HepG2 (cell line): Measurements from ENCODE around the gene SLC25A47. TPM values are rescaled to one million over a fixed set of nuclear protein-coding genes. Genes with fewer than 3 reads are reported as not detected.

Experiments
- ATAC-seq: fragments of 200-7000 bp; cut with Tn5 transposase; 3 replicates; pipeline ENCODE4 v1.9.1; 2020; ENCODE audit warnings: mild to moderate bottlenecking, moderate library complexity
- BruUV-seq: library from RNA; stranded (reverse); fragments of 400-500 nt; replicated peaks from 2 replicates; lab custom pipeline; 2021; lab: Mats Ljungman, UMichigan
- CTCF ChIA-PET: fragments of 300-600 bp; formaldehyde crosslinking; extraction: SDS; loops from one replicate; lab custom pipeline; 2021; ENCODE audit warnings: low total read pairs, inconsistent platforms, low intra/inter-chr PET ratio; lab: Yijun Ruan, JAX
- POLR2A ChIA-PET: fragments of 350-600 bp; sonication (Branson Sonifier 250); formaldehyde crosslinking; loops from one replicate; lab custom pipeline; 2020; ENCODE audit warnings: antibody characterized with exemption, inconsistent platforms; lab: Yijun Ruan, JAX
- DNase-seq: peaks from one replicate; pipeline ENCODE4 v3.0.0-alpha.2; 2015; ENCODE audit warnings: low spot score
- FAIRE-seq: peaks from 3 replicates; lab custom pipeline; 2011; peaks lifted over from hg19 to GRCh38; lab: Jason Lieb, UNC
- H2AFZ ChIP-seq: one replicate; pipeline ENCODE4 v1.6.1; 2011; ENCODE audit warnings: low read length, inconsistent platforms
- H3K27ac ChIP-seq: fragments of 300-600 bp; 3 replicates; pipeline ENCODE4 v1.8.0; 2011; ENCODE audit warnings: mixed run types, mild to moderate bottlenecking, mixed read lengths, low read length, inconsistent platforms; ENCODE audit not compliant: insufficient read depth; ENCODE audit errors: extremely low read length
- H3K27me3 ChIP-seq, 2 experiments: fragments of 200-600 bp in 1 of 2; 2 replicates in 1 of 2; 3 replicates in 1 of 2; pipeline versions ENCODE4 v1.6.0 to v1.8.0; 2011; ENCODE audit warnings: low read length in 2 of 2, mild to moderate bottlenecking in 2 of 2, moderate library complexity in 2 of 2, inconsistent platforms in 1 of 2; ENCODE audit not compliant: insufficient read depth in 2 of 2, control insufficient read depth in 1 of 2
- H3K36me3 ChIP-seq, 2 experiments: fragments of 200-600 bp in 1 of 2; replicated peaks in 1 of 2; 2 replicates in 1 of 2; 3 replicates in 1 of 2; pipeline versions ENCODE4 v1.5.1 to v1.8.0; 2011; ENCODE audit warnings: low read length in 2 of 2, inconsistent platforms in 1 of 2; ENCODE audit not compliant: insufficient read depth in 2 of 2, control insufficient read depth in 1 of 2
- H3K4me1 ChIP-seq: 2 replicates; pipeline ENCODE4 v1.5.1; 2012; ENCODE audit warnings: low read length, inconsistent platforms; ENCODE audit not compliant: insufficient read depth
- H3K4me2 ChIP-seq: 2 replicates; pipeline ENCODE4 v1.6.0; 2011; ENCODE audit warnings: low read depth, low read length, inconsistent platforms
- H3K4me3 ChIP-seq, 3 experiments: fragments of 200-600 bp in 1 of 3; sonication (generic), shearing (Covaris generic) in 1 of 3; replicated peaks in 1 of 3; 2 replicates each; pipeline ENCODE4 v1.5.1; 2011 to 2016; ENCODE audit warnings: low read length in 3 of 3, inconsistent platforms in 2 of 3, low read depth in 2 of 3, mild to moderate bottlenecking in 2 of 3, control low read depth in 1 of 3, mixed read lengths in 1 of 3; ENCODE audit not compliant: insufficient read depth in 1 of 3
- H3K79me2 ChIP-seq: one replicate; pipeline ENCODE4 v1.6.1; 2011; ENCODE audit warnings: low read length, inconsistent platforms; ENCODE audit not compliant: insufficient read depth
- H3K9ac ChIP-seq: 2 replicates; pipeline ENCODE4 v1.6.0; 2011; ENCODE audit warnings: mild to moderate bottlenecking, low read depth, low read length, inconsistent platforms; ENCODE audit not compliant: insufficient read depth
- H3K9me3 ChIP-seq: 2 replicates; pipeline ENCODE4 v1.5.1; 2012; ENCODE audit warnings: mild to moderate bottlenecking, low read length
- H4K20me1 ChIP-seq: 2 replicates; pipeline ENCODE4 v1.6.0; 2011; ENCODE audit warnings: inconsistent platforms, mild to moderate bottlenecking, low read length, moderate library complexity; ENCODE audit not compliant: insufficient read depth
- ELF3 ChIP-seq: IDR thresholded peaks from 2 replicates; pipeline ENCODE4 v1.6.1; 2016; ENCODE audit warnings: missing genetic modification reagents, missing compliant biosample characterization
- ETV6 ChIP-seq: sonication (generic); formaldehyde crosslinking; conservative IDR thresholded peaks from 2 replicates; pipeline ENCODE4 v1.4.0; 2020; ENCODE audit warnings: missing genetic modification reagents
- KAT2B ChIP-seq: fragments of 150-350 bp; IDR thresholded peaks from 2 replicates; pipeline ENCODE4 v1.6.1; 2014; ENCODE audit warnings: low read depth, low read length, borderline replicate concordance
- NPAS2 ChIP-seq: sonication (generic); formaldehyde crosslinking; IDR thresholded peaks from 2 replicates; pipeline ENCODE4 v1.8.0; 2022; ENCODE audit warnings: mild to moderate bottlenecking, missing genetic modification reagents, borderline replicate concordance
- PHB2 ChIP-seq: fragments of 450-650 bp; IDR thresholded peaks from 2 replicates; pipeline ENCODE4 v1.6.1; 2018; ENCODE audit not compliant: partially characterized antibody
- ZBTB42 ChIP-seq: sonication (generic); formaldehyde crosslinking; IDR thresholded peaks from 2 replicates; pipeline ENCODE4 v1.5.0; 2020; ENCODE audit warnings: mild to moderate bottlenecking, missing genetic modification reagents
- ZNF362 ChIP-seq: sonication (generic); formaldehyde crosslinking; IDR thresholded peaks from 2 replicates; pipeline ENCODE4 v1.4.0; 2020; ENCODE audit warnings: missing genetic modification reagents, mild to moderate bottlenecking, borderline replicate concordance
- ZNF451 ChIP-seq: sonication (generic); formaldehyde crosslinking; IDR thresholded peaks from 2 replicates; pipeline ENCODE4 v1.5.0; 2020; ENCODE audit warnings: mild to moderate bottlenecking, missing genetic modification reagents
- WGBS: methylation state at CpG from one replicate; pipeline ENCODE4 v1.1.6; 2017; ENCODE audit warnings: low lambda C conversion rate; 5-methylcytosine and 5-hydroxymethylcytosine counted together
- in situ Hi-C: cut with HindIII; loops from 2 replicates; pipeline ENCODE4 v1.10.0; 2017; ENCODE audit warnings: low pct_unique_long_range_greater_than_20kb; ENCODE audit not compliant: extremely low pct_ligation_motif_present
- intact Hi-C: fragments of 100-400 bp; cut with micrococcal nuclease; formaldehyde crosslinking; loops from one replicate; pipeline ENCODE4 v1.10.0; 2022; ENCODE audit not compliant: unreplicated experiment
- polyA plus RNA-seq, 8 experiments: library from polyadenylated mRNA; depleted of rRNA in 3 of 8; stranded (reverse) in 7 of 8; unstranded in 1 of 8; fragments of >200 nt; fragmentation: Illumina TruSeq in 4 of 8; extraction: Trizol in 4 of 8; gene quantifications; 2 replicates each; pipeline versions ENCODE4 v1.2.1 to v1.2.3, GENCODE V29; 2011 to 2016; ENCODE audit warnings: low read depth in 4 of 8, missing spikeins in 1 of 8, mixed read lengths in 1 of 8; ENCODE audit not compliant: insufficient read depth in 1 of 8
- total RNA-seq, 5 experiments: library from RNA; depleted of rRNA; stranded (reverse); fragments of >200 nt; fragmentation: Illumina TruSeq; extraction: Trizol; gene quantifications; 2 replicates each; pipeline ENCODE4 v1.2.3, GENCODE V29; 2016; ENCODE audit warnings: low read depth in 1 of 5
- TF ChIP-seq, protein P1 (sequence below): sonication (generic); formaldehyde crosslinking; IDR thresholded peaks from 2 replicates; pipeline ENCODE4 v1.9.0; 2022; ENCODE audit warnings: missing genetic modification reagents, mild to moderate bottlenecking, borderline replicate concordance
- TF ChIP-seq, protein P2 (sequence below): sonication (generic); formaldehyde crosslinking; IDR thresholded peaks from 2 replicates; pipeline ENCODE4 v1.5.0; 2020; ENCODE audit warnings: mild to moderate bottlenecking, missing genetic modification reagents

Gene SLC25A47
- total and polyA plus RNA-seq, 2 of the 13 experiments (the other 11 are each of a cell fraction or from before 2014, with no cell fraction given), result 1.0 to 1.7 TPM

GRCh38 chr14:100348784-100349685, 25.9 kb downstream of the SLC25A47 start:
- ChIA-PET POLR2A (interaction anchor here (0.6 to 1.0 kb wide), 3 partner anchors 8 to 63 kb away, joined by 3 read pairs; no protein-coding TSS in a partner anchor), CTCF (no interaction called here)
- Histone ChIP-seq H3K9ac (no peak overlapping the region), H3K4me2 (no peak overlapping the region), H3K27me3 (no peaks in the 10 kb centered on the region), H3K4me3 (no peak overlapping the region), H3K4me1 (peaks cover 17% of the 10 kb centered on the region), H3K79me2 (no peaks in the 10 kb centered on the region), H2AFZ (no peak overlapping the region), H3K9me3 (no peaks in the 10 kb centered on the region), H3K27ac (no peak overlapping the region), H4K20me1 (no peaks in the 10 kb centered on the region), H3K36me3 (peaks cover 16 to 43% of the 10 kb centered on the region in 2 experiments; a peak in 4 of 5 replicates)
- WGBS, result 90% methylated on average over 12 of the region's 14 CpGs
- FAIRE-seq, result no peak
- ATAC-seq, result peak; percentile 62
- DNase-seq, result no peak
- intact Hi-C loops, result no loop called here
- BruUV-seq, result no TSS peak
- TF ChIP-seq, protein P1, sequence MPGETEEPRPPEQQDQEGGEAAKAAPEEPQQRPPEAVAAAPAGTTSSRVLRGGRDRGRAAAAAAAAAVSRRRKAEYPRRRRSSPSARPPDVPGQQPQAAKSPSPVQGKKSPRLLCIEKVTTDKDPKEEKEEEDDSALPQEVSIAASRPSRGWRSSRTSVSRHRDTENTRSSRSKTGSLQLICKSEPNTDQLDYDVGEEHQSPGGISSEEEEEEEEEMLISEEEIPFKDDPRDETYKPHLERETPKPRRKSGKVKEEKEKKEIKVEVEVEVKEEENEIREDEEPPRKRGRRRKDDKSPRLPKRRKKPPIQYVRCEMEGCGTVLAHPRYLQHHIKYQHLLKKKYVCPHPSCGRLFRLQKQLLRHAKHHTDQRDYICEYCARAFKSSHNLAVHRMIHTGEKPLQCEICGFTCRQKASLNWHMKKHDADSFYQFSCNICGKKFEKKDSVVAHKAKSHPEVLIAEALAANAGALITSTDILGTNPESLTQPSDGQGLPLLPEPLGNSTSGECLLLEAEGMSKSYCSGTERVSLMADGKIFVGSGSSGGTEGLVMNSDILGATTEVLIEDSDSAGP (CRISPR knock-in tag), result 0 out of 2 replicates have a peak, but pooled peaks have one; percentile 28
- TF ChIP-seq ETV6 (CRISPR knock-in tag), result no peak
- in situ Hi-C loops, result no loop called here

GRCh38 chr14:100350276-100350926, 27.3 kb downstream of the SLC25A47 start:
- ATAC-seq (no peak), DNase-seq (no peak), FAIRE-seq (no peak)
- Histone ChIP-seq H3K27me3 (no peaks in the 10 kb centered on the region), H3K36me3 (peaks cover 18 to 55% of the 10 kb centered on the region in 2 experiments), H3K4me1 (peaks cover 17% of the 10 kb centered on the region), H3K9me3 (no peaks in the 10 kb centered on the region), H3K27ac (no peak overlapping the region), H2AFZ (no peak overlapping the region), H3K4me3 (no peak overlapping the region), H3K79me2 (no peaks in the 10 kb centered on the region), H3K9ac (no peak overlapping the region), H4K20me1 (no peaks in the 10 kb centered on the region), H3K4me2 (no peak overlapping the region)
- 98% methylated on average over 11 of the region's 11 CpGs for WGBS
- POLR2A ChIA-PET, result no interaction called here
- BruUV-seq, result no TSS peak
- in situ Hi-C loops, result no loop called here
- intact Hi-C loops, result no loop called here
- CTCF ChIA-PET, result no interaction called here
- no peak for TF ChIP-seq ELF3 (CRISPR knock-in tag)
- TF ChIP-seq ZNF451 (CRISPR knock-in tag), result no peak
- TF ChIP-seq, protein P2, sequence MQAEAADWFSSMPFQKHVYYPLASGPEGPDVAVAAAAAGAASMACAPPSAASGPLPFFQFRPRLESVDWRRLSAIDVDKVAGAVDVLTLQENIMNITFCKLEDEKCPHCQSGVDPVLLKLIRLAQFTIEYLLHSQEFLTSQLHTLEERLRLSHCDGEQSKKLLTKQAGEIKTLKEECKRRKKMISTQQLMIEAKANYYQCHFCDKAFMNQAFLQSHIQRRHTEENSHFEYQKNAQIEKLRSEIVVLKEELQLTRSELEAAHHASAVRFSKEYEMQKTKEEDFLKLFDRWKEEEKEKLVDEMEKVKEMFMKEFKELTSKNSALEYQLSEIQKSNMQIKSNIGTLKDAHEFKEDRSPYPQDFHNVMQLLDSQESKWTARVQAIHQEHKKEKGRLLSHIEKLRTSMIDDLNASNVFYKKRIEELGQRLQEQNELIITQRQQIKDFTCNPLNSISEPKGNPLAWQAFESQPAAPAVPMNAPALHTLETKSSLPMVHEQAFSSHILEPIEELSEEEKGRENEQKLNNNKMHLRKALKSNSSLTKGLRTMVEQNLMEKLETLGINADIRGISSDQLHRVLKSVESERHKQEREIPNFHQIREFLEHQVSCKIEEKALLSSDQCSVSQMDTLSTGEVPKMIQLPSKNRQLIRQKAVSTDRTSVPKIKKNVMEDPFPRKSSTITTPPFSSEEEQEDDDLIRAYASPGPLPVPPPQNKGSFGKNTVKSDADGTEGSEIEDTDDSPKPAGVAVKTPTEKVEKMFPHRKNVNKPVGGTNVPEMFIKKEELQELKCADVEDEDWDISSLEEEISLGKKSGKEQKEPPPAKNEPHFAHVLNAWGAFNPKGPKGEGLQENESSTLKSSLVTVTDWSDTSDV (CRISPR knock-in tag), result no peak
- no peak for TF ChIP-seq KAT2B
- no peak for TF ChIP-seq NPAS2 (CRISPR knock-in tag)
- no peak for TF ChIP-seq ZBTB42
- no peak for TF ChIP-seq PHB2
- no peak for TF ChIP-seq ZNF362 (CRISPR knock-in tag)
